ENCODE data around the gene NAV2.

NAV2 gene

GRCh38 chr11:19874266-19874665 is 161.6 kb downstream of the NAV2 start:
- H3K23ac ChIP-seq (ENCODE audit: low read length), result no peak overlapping the region

DNA sequence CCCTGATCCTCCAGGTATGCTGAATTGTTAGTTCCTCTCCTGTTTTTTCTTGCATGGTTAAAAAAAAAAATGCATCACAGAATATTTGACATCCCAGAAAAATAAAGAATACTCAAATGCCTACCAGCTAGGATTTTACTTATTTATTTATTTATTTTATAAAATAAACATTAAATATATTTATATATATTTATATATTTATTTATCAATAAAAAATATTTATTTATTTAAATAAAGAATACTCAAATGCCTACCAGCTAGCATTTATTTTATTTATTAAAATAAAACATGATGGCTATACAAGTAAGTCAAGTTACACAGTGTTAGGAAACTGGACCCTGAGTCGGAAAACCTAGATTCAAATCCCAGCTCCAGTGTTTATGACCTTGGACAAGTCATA is 164.1 kb downstream of the NAV2 start:
- H3K4me1 ChIP-seq (ENCODE audit: control insufficient read depth in 1 of 2, insufficient read depth in 2 of 2, low read length in 2 of 2), result no peaks in the 10 kb centered on the region
- no peak overlapping the region for H3K9ac ChIP-seq (ENCODE audit: low read length)
- H3K14ac ChIP-seq (ENCODE audit: low read length), result no peak overlapping the region
- H3K4ac ChIP-seq (ENCODE audit: low read depth, low read length), result no peak overlapping the region
- no peak overlapping the region for H3K4me2 ChIP-seq (ENCODE audit: low read length)
- no peak overlapping the region for H2BK5ac ChIP-seq (ENCODE audit: low read depth, low read length, poor library complexity)
- H3K4me3 ChIP-seq (ENCODE audit: low read depth, low read length), result no peak overlapping the region
- H3K27me3 ChIP-seq (ENCODE audit: insufficient read depth, low read length), result no peaks in the 10 kb centered on the region
- H3K18ac ChIP-seq (ENCODE audit: low read length), result no peak overlapping the region
- no peaks in the 10 kb centered on the region for H3K79me1 ChIP-seq (ENCODE audit: low read length)
- no peak overlapping the region for H2AFZ ChIP-seq (ENCODE audit: insufficient read depth, low read length, poor library complexity)
- no peak overlapping the region for H2BK12ac ChIP-seq (ENCODE audit: low read length)
- H3K36me3 ChIP-seq (ENCODE audit: control insufficient read depth in 1 of 2, insufficient read depth in 2 of 2, low read length in 2 of 2), result no peaks in the 10 kb centered on the region
- no peak overlapping the region for H2BK120ac ChIP-seq (ENCODE audit: insufficient read depth, low read length, poor library complexity)
- no peak overlapping the region for H3K23ac ChIP-seq (ENCODE audit: low read length)
- no peaks in the 10 kb centered on the region for H3K79me2 ChIP-seq (ENCODE audit: control insufficient read depth, insufficient read depth, low read length, poor library complexity)
- H3K27ac ChIP-seq (ENCODE audit: low read depth, low read length), result no peak overlapping the region
- no peak overlapping the region for H4K8ac ChIP-seq (ENCODE audit: low read depth, low read length)
- no peak overlapping the region for H4K12ac ChIP-seq (ENCODE audit: low read depth, low read length)
- DNase-seq, result no peak
- no peak overlapping the region for H4K91ac ChIP-seq (ENCODE audit: low read depth, low read length)
- H2AK5ac ChIP-seq (ENCODE audit: low read length), result no peak overlapping the region
- H3K9me3 ChIP-seq (ENCODE audit: insufficient read depth, low read depth, low read length), result no peaks in the 10 kb centered on the region
- WGBS (ENCODE audit: extremely low coverage, insufficient coverage, insufficient read length), result no CpG with 5 or more reads among the region's 1 CpG

More at GRCh38 chr11:19874266-19874665, 161.6 kb downstream of the NAV2 start:
- H3K79me1 ChIP-seq (ENCODE audit: low read length), result no peaks in the 10 kb centered on the region
- no peak overlapping the region for H3K14ac ChIP-seq (ENCODE audit: low read length)
- no peaks in the 10 kb centered on the region for H3K79me2 ChIP-seq (ENCODE audit: control insufficient read depth, insufficient read depth, low read length, poor library complexity)
- H4K12ac ChIP-seq (ENCODE audit: low read depth, low read length), result no peak overlapping the region
- H3K4me1 ChIP-seq (ENCODE audit: control insufficient read depth in 1 of 2, insufficient read depth in 2 of 2, low read length in 2 of 2), result no peaks in the 10 kb centered on the region
- no peak overlapping the region for H3K4me2 ChIP-seq (ENCODE audit: low read length)
- H3K4me3 ChIP-seq (ENCODE audit: low read depth, low read length), result no peak overlapping the region
- H3K36me3 ChIP-seq (ENCODE audit: control insufficient read depth in 1 of 2, insufficient read depth in 2 of 2, low read length in 2 of 2), result no peaks in the 10 kb centered on the region
- no peak overlapping the region for H3K27ac ChIP-seq (ENCODE audit: low read depth, low read length)
- no peak overlapping the region for H2AK5ac ChIP-seq (ENCODE audit: low read length)
- no peak overlapping the region for H3K4ac ChIP-seq (ENCODE audit: low read depth, low read length)
- no peak overlapping the region for H3K18ac ChIP-seq (ENCODE audit: low read length)
- no peak overlapping the region for H4K91ac ChIP-seq (ENCODE audit: low read depth, low read length)
- H3K27me3 ChIP-seq (ENCODE audit: insufficient read depth, low read length), result no peaks in the 10 kb centered on the region
- no peak overlapping the region for H2BK5ac ChIP-seq (ENCODE audit: low read depth, low read length, poor library complexity)
- no peak overlapping the region for H3K9ac ChIP-seq (ENCODE audit: low read length)
- H2BK120ac ChIP-seq (ENCODE audit: insufficient read depth, low read length, poor library complexity), result no peak overlapping the region
- no peaks in the 10 kb centered on the region for H3K9me3 ChIP-seq (ENCODE audit: insufficient read depth, low read depth, low read length)
- H2BK12ac ChIP-seq (ENCODE audit: low read length), result no peak overlapping the region
- H4K8ac ChIP-seq (ENCODE audit: low read depth, low read length), result no peak overlapping the region
- no peak for DNase-seq
- H2AFZ ChIP-seq (ENCODE audit: insufficient read depth, low read length, poor library complexity), result no peak overlapping the region

- no peak overlapping the region for H3K27ac ChIP-seq (ENCODE audit: low read depth, low read length)
- H3K4me1 ChIP-seq (ENCODE audit: control insufficient read depth in 1 of 2, insufficient read depth in 2 of 2, low read length in 2 of 2), result no peaks in the 10 kb centered on the region
- no peak for DNase-seq
- H4K91ac ChIP-seq (ENCODE audit: low read depth, low read length), result no peak overlapping the region
- H3K23ac ChIP-seq (ENCODE audit: low read length), result no peak overlapping the region
- no peak overlapping the region for H4K12ac ChIP-seq (ENCODE audit: low read depth, low read length)
- WGBS (ENCODE audit: extremely low coverage, insufficient coverage, insufficient read length), result no CpG with 5 or more reads among the region's 6 CpGs
- no peak overlapping the region for H3K9ac ChIP-seq (ENCODE audit: low read length)
- H3K9me3 ChIP-seq (ENCODE audit: insufficient read depth, low read depth, low read length), result no peaks in the 10 kb centered on the region
- H3K4ac ChIP-seq (ENCODE audit: low read depth, low read length), result no peak overlapping the region
- H3K79me2 ChIP-seq (ENCODE audit: control insufficient read depth, insufficient read depth, low read length, poor library complexity), result no peaks in the 10 kb centered on the region
- H3K27me3 ChIP-seq (ENCODE audit: insufficient read depth, low read length), result no peaks in the 10 kb centered on the region
- no peak overlapping the region for H2BK12ac ChIP-seq (ENCODE audit: low read length)
- H3K79me1 ChIP-seq (ENCODE audit: low read length), result no peaks in the 10 kb centered on the region
- no peak overlapping the region for H3K4me3 ChIP-seq (ENCODE audit: low read depth, low read length)
- H2AK5ac ChIP-seq (ENCODE audit: low read length), result no peak overlapping the region
- no peaks in the 10 kb centered on the region for H3K36me3 ChIP-seq (ENCODE audit: control insufficient read depth in 1 of 2, insufficient read depth in 2 of 2, low read length in 2 of 2)
- H3K18ac ChIP-seq (ENCODE audit: low read length), result no peak overlapping the region
- H3K14ac ChIP-seq (ENCODE audit: low read length), result no peak overlapping the region
- no peak overlapping the region for H2AFZ ChIP-seq (ENCODE audit: insufficient read depth, low read length, poor library complexity)
- no peak overlapping the region for H4K8ac ChIP-seq (ENCODE audit: low read depth, low read length)
- H2BK5ac ChIP-seq (ENCODE audit: low read depth, low read length, poor library complexity), result no peak overlapping the region
- H3K4me2 ChIP-seq (ENCODE audit: low read length), result no peak overlapping the region
- H2BK120ac ChIP-seq (ENCODE audit: insufficient read depth, low read length, poor library complexity), result no peak overlapping the region
Measured at GRCh38 chr11:19878520-19878919, 165.9 kb downstream of the NAV2 start.

DNA sequence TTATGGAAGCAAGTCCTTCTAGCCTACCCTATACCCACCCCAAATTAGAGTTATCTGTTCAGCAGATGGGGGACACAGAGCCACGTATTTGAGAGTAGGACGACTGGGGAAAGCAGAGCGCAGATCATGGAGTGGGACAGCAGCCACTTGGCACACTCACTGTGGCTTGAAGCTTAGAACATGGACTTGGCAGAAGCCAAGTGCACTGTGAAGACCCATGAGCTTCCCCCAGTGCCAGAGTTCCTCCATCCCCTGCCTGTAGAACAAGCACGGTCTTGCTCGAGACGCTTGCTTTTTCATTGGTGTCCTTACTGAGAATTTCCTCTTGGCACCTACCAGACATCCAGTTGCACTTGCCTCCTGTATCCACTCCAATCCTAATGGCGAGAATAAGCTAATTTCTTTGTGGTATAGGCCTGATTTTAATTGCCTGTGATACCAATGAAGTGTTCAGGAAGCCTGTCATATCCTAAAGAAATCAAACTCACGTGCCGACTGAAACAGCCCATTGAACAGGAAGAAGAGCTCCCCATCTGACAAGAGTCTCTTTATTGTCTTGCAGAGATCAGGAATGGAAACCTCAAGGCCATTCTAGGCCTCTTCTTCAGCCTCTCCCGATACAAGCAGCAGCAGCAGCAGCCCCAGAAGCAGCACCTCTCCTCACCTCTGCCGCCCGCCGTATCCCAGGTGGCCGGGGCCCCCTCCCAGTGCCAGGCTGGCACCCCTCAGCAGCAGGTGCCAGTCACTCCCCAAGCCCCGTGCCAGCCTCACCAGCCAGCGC is 166.9 kb downstream of the NAV2 start:
- Histone ChIP-seq H3K4ac (ENCODE audit: low read depth, low read length) (no peak overlapping the region), H3K18ac (ENCODE audit: low read length) (no peak overlapping the region), H3K27ac (ENCODE audit: low read depth, low read length) (no peak overlapping the region), H3K27me3 (ENCODE audit: insufficient read depth, low read length) (no peaks in the 10 kb centered on the region), H3K4me2 (ENCODE audit: low read length) (no peak overlapping the region), H3K36me3 (ENCODE audit: control insufficient read depth in 1 of 2, insufficient read depth in 2 of 2, low read length in 2 of 2) (no peaks in the 10 kb centered on the region), H3K79me2 (ENCODE audit: control insufficient read depth, insufficient read depth, low read length, poor library complexity) (no peaks in the 10 kb centered on the region), H4K8ac (ENCODE audit: low read depth, low read length) (no peak overlapping the region), H3K23ac (ENCODE audit: low read length) (no peak overlapping the region), H3K9ac (ENCODE audit: low read length) (no peak overlapping the region), H2AFZ (ENCODE audit: insufficient read depth, low read length, poor library complexity) (no peak overlapping the region), H2AK5ac (ENCODE audit: low read length) (no peak overlapping the region), H4K91ac (ENCODE audit: low read depth, low read length) (no peak overlapping the region), H3K4me1 (ENCODE audit: control insufficient read depth in 1 of 2, insufficient read depth in 2 of 2, low read length in 2 of 2) (no peaks in the 10 kb centered on the region), H4K12ac (ENCODE audit: low read depth, low read length) (no peak overlapping the region), H3K4me3 (ENCODE audit: low read depth, low read length) (no peak overlapping the region), H2BK5ac (ENCODE audit: low read depth, low read length, poor library complexity) (no peak overlapping the region), H2BK120ac (ENCODE audit: insufficient read depth, low read length, poor library complexity) (no peak overlapping the region), H3K9me3 (ENCODE audit: insufficient read depth, low read depth, low read length) (no peaks in the 10 kb centered on the region), H3K79me1 (ENCODE audit: low read length) (no peaks in the 10 kb centered on the region), H3K14ac (ENCODE audit: low read length) (no peak overlapping the region), H2BK12ac (ENCODE audit: low read length) (no peak overlapping the region)
- DNase-seq, result no peak
- WGBS (ENCODE audit: extremely low coverage, insufficient coverage, insufficient read length), result no CpG with 5 or more reads among the region's 16 CpGs

All from trophoblast cell (in vitro differentiated cells and primary cell).